Measurements from ENCODE around the gene CXCL14.

CXCL14 gene

GRCh38 chr5:135578685-135579341 is at the start of gene CXCL14:
CXCL14 (minus strand) TSS chr5:135578991; CDS start chr5:135578778, 213 bp downstream.
- H3K79me2 ChIP-seq (ENCODE audit: control insufficient read depth, low read length): no peaks in the 10 kb centered on the region
- H3K36me3 ChIP-seq (ENCODE audit: control insufficient read depth, low read length): no peaks in the 10 kb centered on the region
- no peaks in the 10 kb centered on the region for H3K4me1 ChIP-seq (ENCODE audit: control insufficient read depth, low read length)
- H3K9me2 ChIP-seq (replicated peaks; ENCODE audit: control insufficient read depth, low read length): no peaks in the 10 kb centered on the region
- no peaks in the 10 kb centered on the region; the same call in 1 of the 2 replicates for H4K20me1 ChIP-seq (ENCODE audit: control insufficient read depth, insufficient read depth, low read depth, low read length)
- H3K9me3 ChIP-seq (ENCODE audit: control insufficient read depth, insufficient read depth, low read length): no peaks in the 10 kb centered on the region
- H3K4me3 ChIP-seq (ENCODE audit: low read length): no peak within 1 kb of the TSS
- no peaks in the 10 kb centered on the region for H3F3A ChIP-seq (ENCODE audit: control insufficient read depth, insufficient read depth)
- TF ChIP-seq CTCF (IDR thresholded peaks at IDR 0.05; ENCODE audit: low read depth, low read length, poor library complexity, severe bottlenecking): no peak
- no peaks in the 10 kb centered on the region for H3K27me3 ChIP-seq (ENCODE audit: control insufficient read depth, low read length)
- H3K27ac ChIP-seq (ENCODE audit: low read depth, low read length): no peak within 1 kb of the TSS
- no peak within 1 kb of the TSS for H3K4me2 ChIP-seq (ENCODE audit: low read length)

GRCh38 chr5:135626636-135627035 is 47.8 kb upstream of the CXCL14 start:
- no peaks in the 10 kb centered on the region for H3K9me3 ChIP-seq (ENCODE audit: control insufficient read depth, insufficient read depth, low read length)
- no peaks in the 10 kb centered on the region; the same call in 1 of the 2 replicates for H3K27me3 ChIP-seq (ENCODE audit: control insufficient read depth, low read length)
- no peak overlapping the region for H3K4me3 ChIP-seq (ENCODE audit: low read length)
- TF ChIP-seq CTCF (IDR thresholded peaks at IDR 0.05; ENCODE audit: low read depth, low read length, poor library complexity, severe bottlenecking) (no peak), EZH2phosphoT487 (IDR thresholded peaks at IDR 0.05; ENCODE audit: borderline replicate concordance, low read length) (no peak)
- no peaks in the 10 kb centered on the region for H3F3A ChIP-seq (ENCODE audit: control insufficient read depth, insufficient read depth)
- H3K4me1 ChIP-seq (ENCODE audit: control insufficient read depth, low read length): no peaks in the 10 kb centered on the region
- H3K36me3 ChIP-seq (ENCODE audit: control insufficient read depth, low read length): no peaks in the 10 kb centered on the region
- no peak overlapping the region for H3K4me2 ChIP-seq (ENCODE audit: low read length)
- no peaks in the 10 kb centered on the region for H3K79me2 ChIP-seq (ENCODE audit: control insufficient read depth, low read length)
- no peaks in the 10 kb centered on the region for H4K20me1 ChIP-seq (ENCODE audit: control insufficient read depth, insufficient read depth, low read depth, low read length)
- no peak overlapping the region for H3K27ac ChIP-seq (ENCODE audit: low read depth, low read length)
- no peaks in the 10 kb centered on the region for H3K9me2 ChIP-seq (replicated peaks; ENCODE audit: control insufficient read depth, low read length)

- no peak overlapping the region for H3K4me3 ChIP-seq (ENCODE audit: low read length)
- no peaks in the 10 kb centered on the region for H3F3A ChIP-seq (ENCODE audit: control insufficient read depth, insufficient read depth)
- H3K27me3 ChIP-seq (ENCODE audit: control insufficient read depth, low read length): peaks cover under 1% of the 10 kb centered on the region; the same call in 1 of the 2 replicates
- H3K79me2 ChIP-seq (ENCODE audit: control insufficient read depth, low read length): no peaks in the 10 kb centered on the region
- H3K36me3 ChIP-seq (ENCODE audit: control insufficient read depth, low read length): no peaks in the 10 kb centered on the region
- H3K4me2 ChIP-seq (ENCODE audit: low read length): no peak overlapping the region
- H3K27ac ChIP-seq (ENCODE audit: low read depth, low read length): no peak overlapping the region
- H4K20me1 ChIP-seq (ENCODE audit: control insufficient read depth, insufficient read depth, low read depth, low read length): no peaks in the 10 kb centered on the region
- no peaks in the 10 kb centered on the region for H3K9me3 ChIP-seq (ENCODE audit: control insufficient read depth, insufficient read depth, low read length)
- no peak for TF ChIP-seq CTCF (IDR thresholded peaks at IDR 0.05; ENCODE audit: low read depth, low read length, poor library complexity, severe bottlenecking)
- TF ChIP-seq EZH2phosphoT487 (IDR thresholded peaks at IDR 0.05; ENCODE audit: borderline replicate concordance, low read length): no peak
- no peaks in the 10 kb centered on the region for H3K9me2 ChIP-seq (replicated peaks; ENCODE audit: control insufficient read depth, low read length)
- H3K4me1 ChIP-seq (ENCODE audit: control insufficient read depth, low read length): no peaks in the 10 kb centered on the region
Measured at GRCh38 chr5:135625961-135626360, 47.2 kb upstream of the CXCL14 start.
